ENCODE data around the gene SPRYD3. TPM values are rescaled to one million over a fixed set of nuclear protein-coding genes. Genes with fewer than 3 reads are reported as not detected.

The SPRYD3 gene
- total RNA-seq, 1 donor from 2014 or later = 28.3 TPM

GRCh38 chr12:53014709-53015108 is 64.5 kb downstream of the SPRYD3 start:
- DNase-seq (ENCODE audit: extremely low spot score, unreplicated experiment) = no peak
- H3K9me3 Mint-ChIP-seq (ENCODE audit: unreplicated experiment) = no peaks in the 10 kb centered on the region
- H3K36me3 Mint-ChIP-seq (ENCODE audit: unreplicated experiment) = peaks cover 27% of the 10 kb centered on the region
- H3K4me3 Mint-ChIP-seq (ENCODE audit: unreplicated experiment) = no peak overlapping the region
- H3K27me3 Mint-ChIP-seq (ENCODE audit: unreplicated experiment) = no peaks in the 10 kb centered on the region
- peaks cover 25% of the 10 kb centered on the region for H3K4me1 Mint-ChIP-seq (ENCODE audit: unreplicated experiment)
- no peak overlapping the region for H3K27ac Mint-ChIP-seq (ENCODE audit: unreplicated experiment)
- TF ChIP-seq CTCF (IDR thresholded peaks at IDR 0.05) = no peak

Small RNA genes lying within 50 kb of the gene (microRNA-seq; reads per million reads assigned to microRNA genes)
- not detected for gene MIR6757 (ENCODE audit: unreplicated experiment)

Other genes with a start within 250 kb of the SPRYD3 start
- not detected in 2 replicates for gene KRT79, start 245.1 kb downstream of the SPRYD3 start, total RNA-seq
- gene KRT78, start 230.4 kb downstream of the SPRYD3 start, total RNA-seq = not detected in 2 replicates
- gene KRT8, start 174.3 kb downstream of the SPRYD3 start, total RNA-seq = 18.6 and 19.8 TPM in 2 replicates
- gene KRT18, start 130.3 kb downstream of the SPRYD3 start, total RNA-seq = 69.2 and 72.5 TPM in 2 replicates
- 516 and 555 TPM in 2 replicates for gene EIF4B, start 72.9 kb downstream of the SPRYD3 start, total RNA-seq
- gene TNS2, start 29.3 kb downstream of the SPRYD3 start, total RNA-seq = 107 and 116 TPM in 2 replicates
- 18.8 and 22.3 TPM in 2 replicates for gene IGFBP6, start 18.3 kb upstream of the SPRYD3 start, total RNA-seq
- gene SOAT2, start 24.1 kb upstream of the SPRYD3 start, total RNA-seq = not detected in 2 replicates
- 39.6 and 55.4 TPM in 2 replicates for gene ZNF740, start 101.3 kb upstream of the SPRYD3 start, total RNA-seq
- 45.0 and 47.0 TPM in 2 replicates for gene CSAD, start 101.5 kb upstream of the SPRYD3 start, total RNA-seq
- gene ITGB7, start 127.9 kb upstream of the SPRYD3 start, total RNA-seq = 0.83 TPM in 1 of 2 replicates, not detected in the other
- gene RARG, start 152.8 kb upstream of the SPRYD3 start, total RNA-seq = 31.6 and 34.9 TPM in 2 replicates
- 7.6 and 8.6 TPM in 2 replicates for gene ESPL1, start 188.9 kb upstream of the SPRYD3 start, total RNA-seq
- 394 and 396 TPM in 2 replicates for gene PFDN5, start 216.2 kb upstream of the SPRYD3 start, total RNA-seq
- 72.5 and 80.5 TPM in 2 replicates for gene MYG1, start 220.3 kb upstream of the SPRYD3 start, total RNA-seq
- 66.3 and 72.8 TPM in 2 replicates for gene AAAS, start 242.2 kb upstream of the SPRYD3 start, total RNA-seq

Data from osteocyte (in vitro differentiated cells).